ENCODE measurements around the gene SLC25A44. TPM values are rescaled to one million over a fixed set of nuclear protein-coding genes. Genes with fewer than 3 reads are reported as not detected.

Gene SLC25A44
- total RNA-seq, 4 donors from 2014 or later, result 15.7 to 40.6 (median 33.7) TPM

DNA sequence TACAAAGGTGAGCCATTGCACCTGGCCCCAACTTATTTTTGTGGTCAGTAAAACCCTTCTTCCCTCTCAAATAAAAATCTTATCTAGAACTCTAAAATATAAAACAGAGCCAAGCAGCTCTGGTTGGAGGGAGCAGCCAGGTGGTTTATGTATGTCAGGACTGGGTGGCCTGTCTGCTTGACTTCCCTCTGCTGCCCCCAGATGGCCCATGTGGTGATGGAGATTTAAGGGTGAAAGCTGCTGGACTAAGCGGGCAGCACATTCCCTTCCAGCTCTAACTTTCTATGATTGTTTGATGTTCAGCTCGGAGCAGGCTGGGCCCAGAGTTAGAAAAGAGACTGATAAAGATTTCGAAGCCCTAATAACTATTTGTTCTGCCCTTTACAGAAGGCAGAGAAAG lies 65.9 kb downstream of the SLC25A44 start:
- H3K4me3 ChIP-seq, result no peak overlapping the region
- H3K27me3 ChIP-seq, result no peaks in the 10 kb centered on the region
- H3K27ac ChIP-seq, result no peak overlapping the region
- H3K36me3 ChIP-seq, result peaks cover 0 to 98% (median 0%) of the 10 kb centered on the region in 3 donors
- H3K9me3 ChIP-seq, result no peaks in the 10 kb centered on the region
- no peak for DNase-seq
- no peak for TF ChIP-seq POLR2A (IDR thresholded peaks at IDR 0.05)
- TF ChIP-seq, protein P1, sequence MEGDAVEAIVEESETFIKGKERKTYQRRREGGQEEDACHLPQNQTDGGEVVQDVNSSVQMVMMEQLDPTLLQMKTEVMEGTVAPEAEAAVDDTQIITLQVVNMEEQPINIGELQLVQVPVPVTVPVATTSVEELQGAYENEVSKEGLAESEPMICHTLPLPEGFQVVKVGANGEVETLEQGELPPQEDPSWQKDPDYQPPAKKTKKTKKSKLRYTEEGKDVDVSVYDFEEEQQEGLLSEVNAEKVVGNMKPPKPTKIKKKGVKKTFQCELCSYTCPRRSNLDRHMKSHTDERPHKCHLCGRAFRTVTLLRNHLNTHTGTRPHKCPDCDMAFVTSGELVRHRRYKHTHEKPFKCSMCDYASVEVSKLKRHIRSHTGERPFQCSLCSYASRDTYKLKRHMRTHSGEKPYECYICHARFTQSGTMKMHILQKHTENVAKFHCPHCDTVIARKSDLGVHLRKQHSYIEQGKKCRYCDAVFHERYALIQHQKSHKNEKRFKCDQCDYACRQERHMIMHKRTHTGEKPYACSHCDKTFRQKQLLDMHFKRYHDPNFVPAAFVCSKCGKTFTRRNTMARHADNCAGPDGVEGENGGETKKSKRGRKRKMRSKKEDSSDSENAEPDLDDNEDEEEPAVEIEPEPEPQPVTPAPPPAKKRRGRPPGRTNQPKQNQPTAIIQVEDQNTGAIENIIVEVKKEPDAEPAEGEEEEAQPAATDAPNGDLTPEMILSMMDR (IDR thresholded peaks at IDR 0.05), result no peak
- no peaks in the 10 kb centered on the region for H3K4me1 ChIP-seq

DNA sequence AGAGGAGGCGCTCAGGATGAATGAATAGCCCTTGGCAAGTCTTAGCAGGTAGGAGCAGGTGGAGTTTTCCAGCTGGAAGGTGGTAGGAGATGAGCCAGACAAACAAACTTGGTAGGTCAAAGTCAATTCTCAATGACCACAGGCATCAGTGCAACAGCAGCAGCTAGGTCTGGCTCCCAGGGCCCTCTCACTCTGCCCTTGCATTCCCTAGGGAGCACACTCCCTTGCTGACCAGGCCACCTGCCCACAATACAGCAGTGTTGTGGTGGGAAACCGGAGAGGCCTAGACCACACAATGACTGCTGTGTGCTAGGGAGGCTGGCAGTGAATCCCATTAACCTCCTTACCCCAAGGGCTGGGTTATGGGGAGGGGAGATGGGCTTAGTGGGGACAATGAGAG lies 67.0 kb downstream of the SLC25A44 start:
- Histone ChIP-seq H3K4me3 (no peak overlapping the region), H3K36me3 (peaks cover 0 to 98% (median 0%) of the 10 kb centered on the region in 3 donors), H3K27me3 (no peaks in the 10 kb centered on the region), H3K9me3 (no peaks in the 10 kb centered on the region), H3K27ac (no peak overlapping the region), H3K4me1 (no peaks in the 10 kb centered on the region)
- no peak for DNase-seq
- TF ChIP-seq, protein P1 (IDR thresholded peaks at IDR 0.05), result no peak
- no peak for TF ChIP-seq POLR2A (IDR thresholded peaks at IDR 0.05)

Small RNAs within 50 kb of the gene (small RNA-seq; reads per million reads assigned to genes)
- 0 reads per million in 2 donors for gene RF00568

Other genes with a start within 250 kb of the SLC25A44 start
- 100 to 1,000 TPM; 101 to 239 (median 149) TPM for gene ARHGEF2, start 215.6 kb upstream of the SLC25A44 start, total RNA-seq
- gene SSR2, start 173.2 kb upstream of the SLC25A44 start, total RNA-seq, result 100 to 1,000 TPM; 133 to 269 (median 202) TPM
- 10 to 100 TPM; 16.3 to 22.5 (median 21.4) TPM for gene UBQLN4, start 140.3 kb upstream of the SLC25A44 start, total RNA-seq
- 10 to 100 TPM; 40.4 to 75.5 (median 54.1) TPM for gene LAMTOR2, start 139.3 kb upstream of the SLC25A44 start, total RNA-seq
- 100 to 1,000 TPM in 3 of 4 donors, 10 to 100 TPM in 1; 96.6 to 188 (median 146) TPM for gene RAB25, start 132.9 kb upstream of the SLC25A44 start, total RNA-seq
- 1 to 10 TPM in 1 of 4 donors, under 1 TPM in 1, not detected in 2; 0.80 to 2.1 TPM for gene MEX3A, start 111.6 kb upstream of the SLC25A44 start, total RNA-seq
- 100 to 1,000 TPM; 201 to 295 (median 211) TPM for gene LMNA, start 79.4 kb upstream of the SLC25A44 start, total RNA-seq
- 10 to 100 TPM in 1 of 4 donors, 1 to 10 TPM in 3; 1.5 to 19.0 (median 3.2) TPM for gene SEMA4A, start 40.5 kb upstream of the SLC25A44 start, total RNA-seq
- gene PMF1, start 18.9 kb downstream of the SLC25A44 start, total RNA-seq, result 10 to 100 TPM; 39.9 to 52.8 (median 43.6) TPM
- 1 to 10 TPM in 2 of 4 donors, not detected in 2; 1.1 to 2.1 TPM for gene BGLAP, start 48.1 kb downstream of the SLC25A44 start, total RNA-seq
- gene PAQR6, start 54.0 kb downstream of the SLC25A44 start, total RNA-seq, result 1 to 10 TPM in 3 of 4 donors, under 1 TPM in 1; 0.70 to 7.4 (median 4.1) TPM
- 100 to 1,000 TPM in 2 of 4 donors, 10 to 100 TPM in 2; 70.1 to 139 (median 103) TPM for gene SMG5, start 88.7 kb downstream of the SLC25A44 start, total RNA-seq
- 1 to 10 TPM; 1.9 to 9.7 (median 5.4) TPM for gene TMEM79, start 90.2 kb downstream of the SLC25A44 start, total RNA-seq
- gene GLMP, start 101.6 kb downstream of the SLC25A44 start, total RNA-seq, result 10 to 100 TPM; 23.1 to 67.8 (median 61.3) TPM
- gene VHLL, start 105.2 kb downstream of the SLC25A44 start, total RNA-seq, result not detected
- 100 to 1,000 TPM in 3 of 4 donors, 10 to 100 TPM in 1; 63.9 to 148 (median 134) TPM for gene CCT3, start 144.2 kb downstream of the SLC25A44 start, total RNA-seq
- not detected for gene TSACC, start 144.4 kb downstream of the SLC25A44 start, total RNA-seq
- gene RHBG, start 175.1 kb downstream of the SLC25A44 start, total RNA-seq, result 1 to 10 TPM in 1 of 4 donors, not detected in 3; 3.1 TPM